Hepatic stellate cell (primary cell): Measurements from ENCODE around the gene SEZ6L.
A peak's percentile ranks its signal among the peaks of the same experiment; 100 is the strongest.

Experiments
- DNase-seq: peaks from one replicate; pipeline ENCODE4 v3.0.0; 2011; ENCODE audit warnings: low spot score

SEZ6L gene

GRCh38 chr22:26169315-26170111, at the start of gene SEZ6L:
SEZ6L (plus strand) TSS chr22:26169462; CDS start chr22:26169670, 208 bp downstream.
- no peak for DNase-seq

- DNase-seq, result no peak
Measured at GRCh38 chr22:26122920-26123468, 46.3 kb upstream of the SEZ6L start.

- no peak for DNase-seq
Measured at GRCh38 chr22:26124991-26125725, 44.1 kb upstream of the SEZ6L start.

- no peak for DNase-seq
Measured at GRCh38 chr22:26127126-26127525, 42.1 kb upstream of the SEZ6L start.

GRCh38 chr22:26127556-26127955, 41.7 kb upstream of the SEZ6L start:
- DNase-seq, result no peak

GRCh38 chr22:26131589-26132154, 37.6 kb upstream of the SEZ6L start:
- no peak for DNase-seq

GRCh38 chr22:26134654-26135330, 34.5 kb upstream of the SEZ6L start:
- DNase-seq, result no peak

GRCh38 chr22:26135806-26136205, 33.5 kb upstream of the SEZ6L start:
- no peak for DNase-seq

- DNase-seq, result no peak
Measured at GRCh38 chr22:26139310-26139709, 30.0 kb upstream of the SEZ6L start.

- DNase-seq, result no peak
Measured at GRCh38 chr22:26141831-26142230, 27.4 kb upstream of the SEZ6L start.

- no peak for DNase-seq
Measured at GRCh38 chr22:26143806-26144325, 25.4 kb upstream of the SEZ6L start.

- no peak for DNase-seq
Measured at GRCh38 chr22:26159886-26160285, 9.4 kb upstream of the SEZ6L start.

GRCh38 chr22:26161746-26162145, 7.5 kb upstream of the SEZ6L start:
- DNase-seq, result no peak

GRCh38 chr22:26162926-26163325, 6.3 kb upstream of the SEZ6L start:
- no peak for DNase-seq

- DNase-seq, result no peak
Measured at GRCh38 chr22:26164174-26164573, 5.1 kb upstream of the SEZ6L start.

GRCh38 chr22:26168330-26168851, 871 bp upstream of the SEZ6L start:
- no peak for DNase-seq

GRCh38 chr22:26168939-26169314, 335 bp upstream of the SEZ6L start:
- DNase-seq, result no peak

GRCh38 chr22:26170112-26170492, 840 bp downstream of the SEZ6L start:
- no peak for DNase-seq

- no peak for DNase-seq
Measured at GRCh38 chr22:26170795-26171580, 1.7 kb downstream of the SEZ6L start.

- DNase-seq, result peak; percentile 11
Measured at GRCh38 chr22:26172389-26172990, 3.2 kb downstream of the SEZ6L start.

GRCh38 chr22:26174280-26174679, 5.0 kb downstream of the SEZ6L start:
- no peak for DNase-seq
